ENCODE measurements around the gene OR4C13. TPM values are rescaled to one million over a fixed set of nuclear protein-coding genes. Genes with fewer than 3 reads are reported as not detected.
"Not testable (repeated sequence)": the region's sequence is repeated elsewhere in the genome, so short reads cannot be mapped to it uniquely, and the experiment has no call there.

Gene OR4C13
- total RNA-seq: not detected in 2 replicates

GRCh38 chr11:49952091-49952490 lies at the start of gene OR4C13:
Gene OR4C13, plus strand, starts transcription at chr11:49952391. Its CDS starts 32 bp downstream, at chr11:49952423.
- no peak for DNase-seq

GRCh38 chr11:49911516-49911915 lies 40.7 kb upstream of the OR4C13 start:
- DNase-seq: not testable (repeated sequence)

- not testable (repeated sequence) for DNase-seq
These were observed 3.5 kb upstream of the OR4C13 start for GRCh38 chr11:49948701-49949100.

- not testable (repeated sequence) for DNase-seq
These were observed 21.2 kb downstream of the OR4C13 start for GRCh38 chr11:49973439-49973838.

- DNase-seq: not testable (repeated sequence)
These were observed 30.2 kb downstream of the OR4C13 start, which contains the start of gene OR4C12 for GRCh38 chr11:49982435-49982834. Gene OR4C12, minus strand, starts transcription at chr11:49982535. Its CDS starts 34 bp downstream, at chr11:49982501.

GRCh38 chr11:49995565-49995964 lies 43.4 kb downstream of the OR4C13 start:
- peak; percentile 75 for DNase-seq

Other genes starting within 250 kb of the OR4C13 start
- gene OR4C12, start 30.1 kb downstream of the OR4C13 start, total RNA-seq: not detected in 2 replicates
- not detected in 2 replicates for gene OR4C45, start 80.5 kb downstream of the OR4C13 start, total RNA-seq

Data from dermis blood vessel endothelial cell (primary cell).